ENCODE measurements around the gene BEX2. TPM values are rescaled to one million over a fixed set of nuclear protein-coding genes. Genes with fewer than 3 reads are reported as not detected.

The BEX2 gene
- total RNA-seq, 3 donors from 2014 or later (not counting 1 experiment from before 2014, with no cell fraction given), result 11.6 to 25.2 (median 16.8) TPM

DNA sequence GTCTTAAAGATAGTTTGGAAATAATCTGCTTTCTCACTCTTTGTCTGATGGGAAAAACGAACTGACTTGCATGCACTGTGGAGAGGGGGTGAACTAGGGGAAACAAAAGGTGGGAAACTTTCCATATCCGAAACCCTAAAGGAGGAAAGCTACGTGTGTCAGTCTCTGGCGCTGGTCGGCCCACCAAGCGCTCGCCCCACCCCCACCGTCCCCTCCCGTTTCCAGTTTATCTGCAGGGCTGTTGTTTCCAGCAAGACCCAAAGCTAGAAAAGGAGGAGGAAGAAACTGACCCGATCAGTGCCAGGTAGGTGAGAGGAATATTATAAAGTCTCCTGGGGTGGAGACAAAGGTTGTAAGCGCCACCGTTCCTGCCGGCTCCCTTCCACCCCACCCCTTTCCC lies 46.1 kb upstream of the BEX2 start:
- no peaks in the 10 kb centered on the region for H3K36me3 Mint-ChIP-seq
- H3K4me3 ChIP-seq (ENCODE audit: low read length), result peak overlapping the region; percentile 44

DNA sequence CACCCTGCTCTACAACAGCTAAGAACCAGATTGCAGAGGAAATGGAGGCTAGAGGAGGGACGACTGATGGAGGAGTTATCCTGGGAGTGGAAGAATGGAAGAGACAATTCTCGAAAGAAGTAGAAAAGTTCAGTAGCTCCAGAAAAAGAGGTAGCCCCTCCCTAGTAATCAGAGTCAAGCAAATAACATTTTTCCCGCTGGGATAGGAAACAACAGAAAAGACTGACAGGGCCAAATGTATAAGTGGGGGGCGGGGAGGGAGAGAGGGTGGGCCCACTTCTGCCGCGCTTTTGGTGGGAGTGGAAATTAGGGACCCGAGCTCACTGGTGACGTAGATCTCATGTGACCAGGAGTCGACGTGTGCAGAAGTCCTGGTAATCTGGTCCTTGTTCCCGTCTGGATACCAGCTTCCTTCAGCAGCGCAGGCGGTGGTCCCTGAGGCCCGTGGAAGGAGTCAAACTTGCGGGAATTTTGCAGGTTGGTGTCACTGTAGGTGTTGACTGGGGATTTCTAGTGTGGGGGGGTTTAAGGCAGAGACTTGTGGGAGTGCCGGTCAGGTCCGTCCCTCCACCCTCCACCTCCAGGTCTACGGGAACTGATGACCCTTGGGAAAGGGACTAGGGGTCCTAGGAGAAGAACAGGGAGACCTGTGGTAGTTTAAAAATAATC lies 45.5 kb upstream of the BEX2 start, which contains the start of gene TCEAL9:
Gene TCEAL9 (plus strand): TSS at position 377 of the 669 bp plus-strand sequence. CDS start 1,179 bp downstream, outside the sequence.
- TF ChIP-seq, protein P1, sequence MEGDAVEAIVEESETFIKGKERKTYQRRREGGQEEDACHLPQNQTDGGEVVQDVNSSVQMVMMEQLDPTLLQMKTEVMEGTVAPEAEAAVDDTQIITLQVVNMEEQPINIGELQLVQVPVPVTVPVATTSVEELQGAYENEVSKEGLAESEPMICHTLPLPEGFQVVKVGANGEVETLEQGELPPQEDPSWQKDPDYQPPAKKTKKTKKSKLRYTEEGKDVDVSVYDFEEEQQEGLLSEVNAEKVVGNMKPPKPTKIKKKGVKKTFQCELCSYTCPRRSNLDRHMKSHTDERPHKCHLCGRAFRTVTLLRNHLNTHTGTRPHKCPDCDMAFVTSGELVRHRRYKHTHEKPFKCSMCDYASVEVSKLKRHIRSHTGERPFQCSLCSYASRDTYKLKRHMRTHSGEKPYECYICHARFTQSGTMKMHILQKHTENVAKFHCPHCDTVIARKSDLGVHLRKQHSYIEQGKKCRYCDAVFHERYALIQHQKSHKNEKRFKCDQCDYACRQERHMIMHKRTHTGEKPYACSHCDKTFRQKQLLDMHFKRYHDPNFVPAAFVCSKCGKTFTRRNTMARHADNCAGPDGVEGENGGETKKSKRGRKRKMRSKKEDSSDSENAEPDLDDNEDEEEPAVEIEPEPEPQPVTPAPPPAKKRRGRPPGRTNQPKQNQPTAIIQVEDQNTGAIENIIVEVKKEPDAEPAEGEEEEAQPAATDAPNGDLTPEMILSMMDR (IDR thresholded peaks at IDR 0.05), result no peak
- Mint-ChIP-seq H3K27me3 (ENCODE audit: low read depth in 2 of 2) (peaks cover 15 to 24% of the 10 kb centered on the region in 2 donors), H3K9me3 (no peaks in the 10 kb centered on the region), H3K4me3 (peak within 1 kb of the TSS; percentile 84), H3K27ac (peak within 1 kb of the TSS in 1 of 2 donors; percentile 15), H3K36me3 (no peaks in the 10 kb centered on the region), H3K4me1 (peaks cover 11% of the 10 kb centered on the region in 2 donors)
- Histone ChIP-seq H3K4me1 (ENCODE audit: control insufficient read depth, insufficient read depth, low read length) (peaks cover 8% of the 10 kb centered on the region), H3K9me3 (ENCODE audit: control insufficient read depth, insufficient read depth, low read length) (no peaks in the 10 kb centered on the region), H3K36me3 (ENCODE audit: control insufficient read depth, insufficient read depth, low read length) (no peaks in the 10 kb centered on the region), H3K27ac (ENCODE audit: low read length) (no peak within 1 kb of the TSS), H3K27me3 (ENCODE audit: control insufficient read depth, insufficient read depth, low read length) (peaks cover 3% of the 10 kb centered on the region), H3K4me3 (ENCODE audit: low read length) (peak within 1 kb of the TSS; percentile 44)
- DNase-seq (peak in 1 of 2 donors; percentile 14), ATAC-seq (peak in 1 of 3 donors; percentile 26)
- intact Hi-C loops (cut with micrococcal nuclease), result no loop called here
- under 1% methylated on average over 13 of the region's 18 CpGs for WGBS (ENCODE audit: insufficient coverage)

More for the DNA sequence above, 46.1 kb upstream of the BEX2 start:
- H3K4me1 ChIP-seq (ENCODE audit: control insufficient read depth, insufficient read depth, low read length), result peaks cover 8% of the 10 kb centered on the region
- no peak overlapping the region for H3K27ac ChIP-seq (ENCODE audit: low read length)
- intact Hi-C loops (cut with micrococcal nuclease), result no loop called here
- Mint-ChIP-seq H3K27me3 (ENCODE audit: low read depth in 2 of 2) (peaks cover 15 to 24% of the 10 kb centered on the region in 2 donors), H3K27ac (no peak overlapping the region), H3K4me3 (peak overlapping the region; percentile 55), H3K4me1 (peaks cover 11% of the 10 kb centered on the region in 2 donors), H3K9me3 (no peaks in the 10 kb centered on the region)
- H3K36me3 ChIP-seq (ENCODE audit: control insufficient read depth, insufficient read depth, low read length), result no peaks in the 10 kb centered on the region
- peak in 1 of 2 donors; percentile 10 for DNase-seq
- H3K9me3 ChIP-seq (ENCODE audit: control insufficient read depth, insufficient read depth, low read length), result no peaks in the 10 kb centered on the region
- WGBS (ENCODE audit: insufficient coverage), result 0% methylated on average over 2 of the region's 13 CpGs
- TF ChIP-seq, protein P1 (IDR thresholded peaks at IDR 0.05), result no peak
- peaks cover 3% of the 10 kb centered on the region for H3K27me3 ChIP-seq (ENCODE audit: control insufficient read depth, insufficient read depth, low read length)
- no peak for ATAC-seq

DNA sequence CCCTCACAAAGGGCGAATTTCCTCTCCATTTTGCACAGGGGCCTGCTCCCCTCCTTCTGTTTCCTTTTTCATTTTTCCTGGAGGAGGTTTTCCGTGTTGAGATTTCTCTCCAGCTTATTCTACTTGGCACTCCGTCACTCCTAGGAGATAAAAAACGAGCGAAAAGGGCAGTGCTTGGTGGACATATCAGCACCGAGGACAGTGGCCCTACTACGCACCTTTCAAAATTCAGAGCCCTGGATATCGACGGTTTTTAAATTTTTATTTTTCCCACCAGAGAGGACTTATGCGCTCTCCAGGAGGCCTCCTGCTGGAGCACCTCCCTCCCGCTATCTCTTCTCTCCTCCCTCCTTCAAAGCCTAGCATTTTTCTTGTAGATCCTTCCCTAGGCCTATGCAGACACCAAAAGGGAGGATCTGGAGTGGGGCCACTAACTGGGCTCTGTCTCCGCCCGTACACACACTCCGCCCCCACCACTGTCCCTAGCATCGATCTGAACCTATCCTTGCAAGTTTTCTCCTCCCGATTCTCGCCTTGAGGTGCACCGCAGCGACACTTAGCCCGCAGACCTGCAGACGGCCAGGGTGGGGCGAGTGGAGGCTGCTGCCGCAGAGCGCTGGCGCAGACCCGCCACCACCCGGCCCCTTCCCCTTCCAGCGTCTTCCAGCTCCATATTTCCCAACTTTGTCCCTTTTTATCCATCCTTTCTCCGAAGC lies 37.0 kb upstream of the BEX2 start:
- Mint-ChIP-seq H3K4me3 (no peak overlapping the region), H3K27me3 (ENCODE audit: low read depth in 2 of 2) (peaks cover 18 to 47% of the 10 kb centered on the region in 2 donors), H3K27ac (no peak overlapping the region), H3K4me1 (no peaks in the 10 kb centered on the region), H3K36me3 (no peaks in the 10 kb centered on the region), H3K9me3 (no peaks in the 10 kb centered on the region)
- Histone ChIP-seq H3K4me3 (ENCODE audit: low read length) (no peak overlapping the region), H3K4me1 (ENCODE audit: control insufficient read depth, insufficient read depth, low read length) (no peaks in the 10 kb centered on the region), H3K9me3 (ENCODE audit: control insufficient read depth, insufficient read depth, low read length) (no peaks in the 10 kb centered on the region), H3K27ac (ENCODE audit: low read length) (no peak overlapping the region), H3K36me3 (ENCODE audit: control insufficient read depth, insufficient read depth, low read length) (no peaks in the 10 kb centered on the region), H3K27me3 (ENCODE audit: control insufficient read depth, insufficient read depth, low read length) (no peaks in the 10 kb centered on the region)
- intact Hi-C loops (cut with micrococcal nuclease), result no loop called here
- 83% methylated on average over 28 of the region's 29 CpGs for WGBS (ENCODE audit: insufficient coverage)
- ATAC-seq, result no peak
- no peak for DNase-seq
- TF ChIP-seq, protein P1 (IDR thresholded peaks at IDR 0.05), result no peak

Measured in natural killer cell (primary cell).